MM.1S (cell line): Measurements from ENCODE around the gene EOLA1.
"Not testable (repeated sequence)": the region's sequence is repeated elsewhere in the genome, so short reads cannot be mapped to it uniquely, and the experiment has no call there.

Experiments
- DNase-seq: peaks from one replicate; pipeline ENCODE4 v3.0.0-alpha.2; 2015
- H2AFZ ChIP-seq: fragments of 300-600 bp; sonication (generic); 2 replicates; pipeline ENCODE4 v1.6.0; 2016; ENCODE audit warnings: antibody characterized with exemption, low read length
- H3F3A ChIP-seq: fragments of 300-600 bp; sonication (generic); 2 replicates; pipeline ENCODE4 v1.6.1; 2016; ENCODE audit warnings: mild to moderate bottlenecking, antibody characterized with exemption, low read length, moderate library complexity, mixed read lengths; ENCODE audit not compliant: insufficient read depth
- H3K27ac ChIP-seq: fragments of 300-600 bp; sonication (generic); 2 replicates; pipeline ENCODE4 v1.5.1; 2016; ENCODE audit warnings: mild to moderate bottlenecking, low read length
- H3K27me3 ChIP-seq: fragments of 300-600 bp; sonication (generic); replicated peaks from 2 replicates; pipeline ENCODE4 v1.6.0; 2016; ENCODE audit warnings: low read length; ENCODE audit not compliant: insufficient read depth
- H3K36me3 ChIP-seq: fragments of 300-600 bp; sonication (generic); replicated peaks from 2 replicates; pipeline ENCODE4 v1.6.1; 2016; ENCODE audit warnings: mild to moderate bottlenecking, low read length, mixed read lengths; ENCODE audit not compliant: insufficient read depth
- H3K4me1 ChIP-seq: fragments of 300-600 bp; sonication (generic); 2 replicates; pipeline ENCODE4 v1.6.1; 2016; ENCODE audit warnings: low read length, mixed read lengths
- H3K4me2 ChIP-seq: fragments of 300-600 bp; sonication (generic); 2 replicates; pipeline ENCODE4 v1.6.0; 2016; ENCODE audit warnings: low read depth, low read length
- H3K4me3 ChIP-seq: fragments of 300-600 bp; sonication (generic); 2 replicates; pipeline ENCODE4 v1.5.1; 2016; ENCODE audit warnings: low read length, mixed read lengths
- H3K79me2 ChIP-seq: fragments of 300-600 bp; sonication (generic); 2 replicates; pipeline ENCODE4 v1.6.1; 2016; ENCODE audit warnings: mixed run types, low read length, mixed read lengths
- H3K9ac ChIP-seq: fragments of 300-600 bp; sonication (generic); 2 replicates; pipeline ENCODE4 v1.6.1; 2016; ENCODE audit warnings: low read length, mixed read lengths
- H3K9me2 ChIP-seq: fragments of 300-600 bp; sonication (generic); replicated peaks from 2 replicates; pipeline ENCODE4 v1.6.1; 2016; ENCODE audit warnings: mild to moderate bottlenecking, low read length, mixed read lengths; ENCODE audit not compliant: insufficient read depth
- H3K9me3 ChIP-seq: fragments of 300-600 bp; sonication (generic); replicated peaks from 2 replicates; pipeline ENCODE4 v1.6.1; 2016; ENCODE audit warnings: mild to moderate bottlenecking, low read length, mixed read lengths; ENCODE audit not compliant: insufficient read depth
- H4K20me1 ChIP-seq: fragments of 300-600 bp; sonication (generic); 2 replicates; pipeline ENCODE4 v1.6.1; 2016; ENCODE audit warnings: mild to moderate bottlenecking, low read length, moderate library complexity, mixed read lengths; ENCODE audit not compliant: insufficient read depth
- EZH2 ChIP-seq: fragments of 300-600 bp; sonication (generic); optimal IDR thresholded peaks from 2 replicates; pipeline ENCODE3; 2017; ENCODE audit warnings: low read depth, mild to moderate bottlenecking, antibody characterized with exemption, low read length, mixed read lengths
- EZH2phosphoT487 ChIP-seq: fragments of 300-600 bp; sonication (generic); IDR thresholded peaks from 2 replicates; pipeline ENCODE4 v1.6.1; 2018; ENCODE audit warnings: antibody characterized with exemption, low read length
- TF ChIP-seq, protein P1 (sequence below): fragments of 300-600 bp; sonication (generic); IDR thresholded peaks from 2 replicates; pipeline ENCODE4 v1.5.1; 2016; ENCODE audit warnings: antibody characterized with exemption, low read length, mixed read lengths

The EOLA1 gene

DNA sequence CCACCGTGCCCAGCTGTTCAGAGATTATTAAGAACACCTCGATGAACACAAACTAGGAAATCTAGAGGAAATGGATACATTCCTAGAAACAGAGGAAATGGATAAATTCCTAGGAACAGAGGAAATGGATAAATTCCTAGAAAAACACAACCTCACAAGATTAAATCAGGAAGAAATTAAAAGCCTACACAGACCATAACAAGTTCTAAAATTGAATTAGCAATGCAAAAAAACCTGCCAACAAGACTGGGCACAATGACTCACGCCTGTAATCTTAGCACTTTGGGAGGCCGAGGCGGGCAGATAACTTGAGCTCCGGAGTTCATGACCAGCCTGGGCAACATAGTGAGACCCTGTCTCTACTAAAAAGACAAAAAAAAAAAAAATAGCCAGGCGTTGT lies 22.6 kb upstream of the EOLA1 start:
- no peak overlapping the region for H2AFZ ChIP-seq
- H4K20me1 ChIP-seq: no peaks in the 10 kb centered on the region
- TF ChIP-seq EZH2 (no peak), EZH2phosphoT487 (no peak)
- TF ChIP-seq, protein P1, sequence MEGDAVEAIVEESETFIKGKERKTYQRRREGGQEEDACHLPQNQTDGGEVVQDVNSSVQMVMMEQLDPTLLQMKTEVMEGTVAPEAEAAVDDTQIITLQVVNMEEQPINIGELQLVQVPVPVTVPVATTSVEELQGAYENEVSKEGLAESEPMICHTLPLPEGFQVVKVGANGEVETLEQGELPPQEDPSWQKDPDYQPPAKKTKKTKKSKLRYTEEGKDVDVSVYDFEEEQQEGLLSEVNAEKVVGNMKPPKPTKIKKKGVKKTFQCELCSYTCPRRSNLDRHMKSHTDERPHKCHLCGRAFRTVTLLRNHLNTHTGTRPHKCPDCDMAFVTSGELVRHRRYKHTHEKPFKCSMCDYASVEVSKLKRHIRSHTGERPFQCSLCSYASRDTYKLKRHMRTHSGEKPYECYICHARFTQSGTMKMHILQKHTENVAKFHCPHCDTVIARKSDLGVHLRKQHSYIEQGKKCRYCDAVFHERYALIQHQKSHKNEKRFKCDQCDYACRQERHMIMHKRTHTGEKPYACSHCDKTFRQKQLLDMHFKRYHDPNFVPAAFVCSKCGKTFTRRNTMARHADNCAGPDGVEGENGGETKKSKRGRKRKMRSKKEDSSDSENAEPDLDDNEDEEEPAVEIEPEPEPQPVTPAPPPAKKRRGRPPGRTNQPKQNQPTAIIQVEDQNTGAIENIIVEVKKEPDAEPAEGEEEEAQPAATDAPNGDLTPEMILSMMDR: no peak
- H3K27me3 ChIP-seq: no peaks in the 10 kb centered on the region
- H3K4me3 ChIP-seq: no peak overlapping the region
- H3K27ac ChIP-seq: no peak overlapping the region
- H3F3A ChIP-seq: no peaks in the 10 kb centered on the region
- no peak overlapping the region for H3K4me2 ChIP-seq
- peaks cover 16% of the 10 kb centered on the region for H3K4me1 ChIP-seq
- DNase-seq: no peak
- H3K9me2 ChIP-seq: no peaks in the 10 kb centered on the region
- H3K9me3 ChIP-seq: no peaks in the 10 kb centered on the region
- no peak overlapping the region for H3K9ac ChIP-seq
- H3K36me3 ChIP-seq: no peaks in the 10 kb centered on the region
- H3K79me2 ChIP-seq: no peaks in the 10 kb centered on the region

GRCh38 chrX:149520636-149521277 lies 20.1 kb upstream of the EOLA1 start:
- not testable (repeated sequence) for H3K4me2 ChIP-seq, H3K27me3 ChIP-seq, H3K9me3 ChIP-seq, H3K27ac ChIP-seq, H3K79me2 ChIP-seq, H3K9ac ChIP-seq, H3F3A ChIP-seq, H3K4me3 ChIP-seq, H3K9me2 ChIP-seq, H2AFZ ChIP-seq, H4K20me1 ChIP-seq, DNase-seq, H3K36me3 ChIP-seq
- H3K4me1 ChIP-seq: peaks cover 16% of the 10 kb centered on the region

DNA sequence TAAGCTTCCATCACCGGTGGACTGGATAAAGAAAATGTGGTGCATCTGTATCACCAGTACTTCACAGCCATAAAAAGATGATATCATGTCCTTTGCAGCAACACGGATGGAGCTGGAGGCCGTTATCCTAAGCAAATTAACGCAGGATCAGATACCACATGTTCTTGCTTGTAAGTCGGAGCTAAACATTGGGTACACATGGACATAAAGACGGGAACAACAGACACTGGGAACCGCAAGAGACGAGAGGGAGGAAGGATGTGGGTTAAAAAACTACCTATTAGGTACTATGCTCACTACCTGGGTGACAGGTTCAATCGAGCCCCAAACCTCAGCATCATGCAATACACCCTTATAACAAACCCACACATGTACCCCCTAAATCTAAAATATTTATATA lies 19.4 kb upstream of the EOLA1 start:
- Histone ChIP-seq H3K27ac (no peak overlapping the region), H3K4me2 (no peak overlapping the region), H3K9me3 (no peaks in the 10 kb centered on the region), H3K9me2 (no peaks in the 10 kb centered on the region), H3K79me2 (no peaks in the 10 kb centered on the region), H3F3A (no peaks in the 10 kb centered on the region), H4K20me1 (no peaks in the 10 kb centered on the region), H3K27me3 (no peaks in the 10 kb centered on the region), H3K36me3 (no peaks in the 10 kb centered on the region), H3K4me3 (no peak overlapping the region), H2AFZ (no peak overlapping the region), H3K4me1 (peaks cover 17% of the 10 kb centered on the region), H3K9ac (no peak overlapping the region)
- DNase-seq: no peak
- TF ChIP-seq EZH2 (no peak), EZH2phosphoT487 (no peak)
- TF ChIP-seq, protein P1: no peak

DNA sequence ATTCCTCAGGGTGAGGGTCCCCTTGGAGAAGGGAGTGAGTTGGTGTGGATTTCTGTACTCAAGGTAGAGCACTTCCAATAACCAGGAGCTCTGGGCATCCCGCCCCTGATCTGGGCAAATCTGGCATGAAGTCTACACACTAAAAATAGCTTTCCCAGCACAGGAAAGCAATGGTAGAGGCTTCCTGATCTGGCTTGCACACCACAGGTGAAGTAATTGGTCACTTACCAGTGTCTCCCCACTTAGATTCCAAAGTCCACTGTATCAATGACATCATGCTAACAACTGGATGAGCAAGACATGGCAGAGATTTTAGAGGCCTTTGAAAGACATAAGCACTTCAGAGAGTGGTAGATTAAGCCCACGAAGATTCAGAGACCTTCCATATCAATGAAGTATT lies 17.9 kb upstream of the EOLA1 start:
- no peak overlapping the region for H3K4me3 ChIP-seq
- H3K4me2 ChIP-seq: no peak overlapping the region
- no peaks in the 10 kb centered on the region for H3K36me3 ChIP-seq
- no peak overlapping the region for H2AFZ ChIP-seq
- TF ChIP-seq EZH2phosphoT487 (no peak), EZH2 (no peak)
- TF ChIP-seq, protein P1: no peak
- H4K20me1 ChIP-seq: no peaks in the 10 kb centered on the region
- H3K9me2 ChIP-seq: no peaks in the 10 kb centered on the region
- H3K27ac ChIP-seq: no peak overlapping the region
- H3K27me3 ChIP-seq: no peaks in the 10 kb centered on the region
- no peaks in the 10 kb centered on the region for H3K9me3 ChIP-seq
- H3K79me2 ChIP-seq: no peaks in the 10 kb centered on the region
- no peaks in the 10 kb centered on the region for H3F3A ChIP-seq
- H3K9ac ChIP-seq: no peak overlapping the region
- H3K4me1 ChIP-seq: peaks cover 5% of the 10 kb centered on the region
- no peak for DNase-seq

GRCh38 chrX:149525389-149525788 lies 15.4 kb upstream of the EOLA1 start:
- H3F3A ChIP-seq, H2AFZ ChIP-seq, H3K27me3 ChIP-seq, H3K4me3 ChIP-seq, H3K36me3 ChIP-seq, H4K20me1 ChIP-seq, H3K9me2 ChIP-seq, H3K4me2 ChIP-seq, H3K4me1 ChIP-seq, H3K79me2 ChIP-seq, H3K9me3 ChIP-seq: not testable (repeated sequence)
- H3K9ac ChIP-seq: peak overlapping the region; percentile 64; the same call in 1 of the 2 replicates
- H3K27ac ChIP-seq: peak overlapping the region; percentile 87; the same call in 1 of the 2 replicates
- DNase-seq: peak; percentile 61
